ENCODE data around the gene GRK6. TPM values are rescaled to one million over a fixed set of nuclear protein-coding genes. Genes with fewer than 3 reads are reported as not detected.

The GRK6 gene
- total RNA-seq, 3 donors from 2014 or later, result 21.3 to 25.0 (median 22.1) TPM

GRCh38 chr5:177397875-177398390, 28.5 kb upstream of the GRK6 start:
- DNase-seq (ENCODE audit: low spot score in 2 of 2), result no peak
- peaks cover 9 to 23% of the 10 kb centered on the region in 2 donors for H3K27me3 ChIP-seq
- H3K27ac ChIP-seq, result no peak overlapping the region
- no peaks in the 10 kb centered on the region for H3K36me3 ChIP-seq
- intact Hi-C loops (cut with DNase I; ENCODE audit: low total_unique reads), result loop anchor here (5.0 kb wide), 1 partner anchor 54 kb away; no protein-coding TSS in a partner anchor
- H3K4me3 ChIP-seq, result no peak overlapping the region
- TF ChIP-seq POLR2A (IDR thresholded peaks at IDR 0.05) (no peak), POLR2AphosphoS5 (IDR thresholded peaks at IDR 0.05) (no peak), CTCF (IDR thresholded peaks at IDR 0.05) (no peak)
- H3K4me1 ChIP-seq, result peaks cover 0 to 9% of the 10 kb centered on the region in 2 donors
- H3K9me3 ChIP-seq, result no peaks in the 10 kb centered on the region

GRCh38 chr5:177399997-177400868, 26.2 kb upstream of the GRK6 start, which contains the start of gene PFN3:
Gene PFN3 (minus strand): TSS chr5:177400661. CDS start chr5:177400576, 85 bp downstream.
- peaks cover 9 to 27% of the 10 kb centered on the region in 2 donors for H3K27me3 ChIP-seq

GRCh38 chr5:177402271-177403043, 24.0 kb upstream of the GRK6 start:
- Histone ChIP-seq H3K27me3 (peaks cover 9 to 27% of the 10 kb centered on the region in 2 donors), H3K4me1 (peaks cover 5 to 14% of the 10 kb centered on the region in 2 donors), H3K36me3 (no peaks in the 10 kb centered on the region), H3K27ac (peak overlapping the region in 1 of 2 donors; percentile 11), H3K4me3 (peak overlapping the region in 2 of 3 donors; percentile 63 to 71), H3K9me3 (no peaks in the 10 kb centered on the region)
- TF ChIP-seq CTCF (IDR thresholded peaks at IDR 0.05) (peak in 2 of 3 donors; percentile 38 to 39), POLR2A (IDR thresholded peaks at IDR 0.05) (no peak), POLR2AphosphoS5 (IDR thresholded peaks at IDR 0.05) (no peak)
- intact Hi-C loops (cut with DNase I; ENCODE audit: low total_unique reads), result loop anchor here (5.0 kb wide), 1 partner anchor 100 kb away; no protein-coding TSS in a partner anchor
- peak; percentile 48 to 76 for DNase-seq (ENCODE audit: low spot score in 2 of 2)

More at GRCh38 chr5:177399997-177400868, 26.2 kb upstream of the GRK6 start, which contains the start of gene PFN3:
- Histone ChIP-seq H3K36me3 (no peaks in the 10 kb centered on the region), H3K4me3 (peak within 1 kb of the TSS in 2 of 3 donors; percentile 21 to 57), H3K4me1 (peaks cover 5 to 14% of the 10 kb centered on the region in 2 donors), H3K27ac (no peak within 1 kb of the TSS), H3K9me3 (no peaks in the 10 kb centered on the region)
- no peak for DNase-seq (ENCODE audit: low spot score in 2 of 2)
- TF ChIP-seq POLR2AphosphoS5 (IDR thresholded peaks at IDR 0.05) (no peak), CTCF (IDR thresholded peaks at IDR 0.05) (peak in 1 of 3 donors; percentile 12), POLR2A (IDR thresholded peaks at IDR 0.05) (no peak)
- intact Hi-C loops (cut with DNase I; ENCODE audit: low total_unique reads), result loop anchor here (5.0 kb wide), 2 partner anchors 52 to 102 kb away; no protein-coding TSS in a partner anchor

- peaks cover 9 to 27% of the 10 kb centered on the region in 2 donors for H3K27me3 ChIP-seq
Measured at GRCh38 chr5:177403102-177403791, 23.2 kb upstream of the GRK6 start.

More at GRCh38 chr5:177403102-177403791, 23.2 kb upstream of the GRK6 start:
- H3K36me3 ChIP-seq, result no peaks in the 10 kb centered on the region
- H3K4me3 ChIP-seq, result peak overlapping the region; percentile 43 to 71 (median 63)
- TF ChIP-seq POLR2AphosphoS5 (IDR thresholded peaks at IDR 0.05) (no peak), POLR2A (IDR thresholded peaks at IDR 0.05) (no peak)
- H3K27ac ChIP-seq, result peak overlapping the region in 1 of 2 donors; percentile 11
- H3K9me3 ChIP-seq, result no peaks in the 10 kb centered on the region
- DNase-seq (ENCODE audit: low spot score in 2 of 2), result no peak
- intact Hi-C loops (cut with DNase I; ENCODE audit: low total_unique reads), result loop anchor here (5.0 kb wide), 1 partner anchor 99 kb away; no protein-coding TSS in a partner anchor
- peaks cover 5 to 14% of the 10 kb centered on the region in 2 donors for H3K4me1 ChIP-seq

Measured in breast epithelium (tissue), 4 donors.